A549 (cell line): Measurements from ENCODE around the gene ATP6V1B1.

Experiments
- CHD2 ChIP-seq: fragments of 150-350 bp; IDR thresholded peaks from 2 replicates; pipeline ENCODE4 v1.6.1; 2014; ENCODE audit warnings: low read length; ENCODE audit not compliant: partially characterized antibody
- CTCF ChIP-seq: fragments of >200 bp; sonication (Bioruptor Twin); formaldehyde crosslinking; IDR thresholded peaks from 3 replicates; pipeline ENCODE4 v1.5.1; 2016
- MAFK ChIP-seq: fragments of 450-650 bp; IDR thresholded peaks from 2 replicates; pipeline ENCODE4 v1.6.1; 2014; ENCODE audit not compliant: partially characterized antibody
- MAX ChIP-seq: IDR thresholded peaks from 2 replicates; pipeline ENCODE4 v1.6.1; 2012
- NFE2L2 ChIP-seq: fragments of 150-350 bp; conservative IDR thresholded peaks from 2 replicates; pipeline ENCODE4 v1.6.1; 2014; ENCODE audit warnings: low read length
- NR3C1 ChIP-seq: fragments of >200 bp; sonication (Bioruptor Twin); formaldehyde crosslinking; IDR thresholded peaks from 3 replicates; pipeline ENCODE4 v1.6.1; 2017
- POLR2A ChIP-seq: IDR thresholded peaks from 2 replicates; pipeline ENCODE4 v1.6.1; 2012; ENCODE audit warnings: mild to moderate bottlenecking, low read length
- POLR2AphosphoS2 ChIP-seq: conservative IDR thresholded peaks from 2 replicates; pipeline ENCODE4 v1.6.1; 2012; ENCODE audit warnings: low read length, improper control_type of control experiment, inconsistent platforms
- RAD21 ChIP-seq, 2 experiments: fragments of >200 bp in 1 of 2; sonication (Bioruptor Twin) in 1 of 2; formaldehyde crosslinking in 1 of 2; IDR thresholded peaks in 1 of 2; conservative IDR thresholded peaks in 1 of 2; 2 replicates in 1 of 2; 3 replicates in 1 of 2; pipeline ENCODE4 v1.6.1; 2012 to 2018; ENCODE audit warnings: inconsistent platforms in 1 of 2
- REST ChIP-seq: fragments of 200-600 bp; sonication (generic); IDR thresholded peaks from 2 replicates; pipeline ENCODE4 v1.6.1; 2016; ENCODE audit warnings: antibody characterized with exemption, mild to moderate bottlenecking, moderate library complexity
- RNF2 ChIP-seq: fragments of 200-600 bp; sonication (generic); IDR thresholded peaks from 2 replicates; pipeline ENCODE4 v1.6.1; 2016; ENCODE audit warnings: low read depth, mild to moderate bottlenecking, antibody characterized with exemption, moderate library complexity, borderline replicate concordance
- SMC3 ChIP-seq: fragments of >200 bp; sonication (Bioruptor Twin); formaldehyde crosslinking; IDR thresholded peaks from 3 replicates; pipeline ENCODE4 v1.6.1; 2018; ENCODE audit warnings: inconsistent platforms
- ZFP36 ChIP-seq: fragments of 450-650 bp; IDR thresholded peaks from 2 replicates; pipeline ENCODE4 v1.6.1; 2014; ENCODE audit warnings: borderline replicate concordance; ENCODE audit not compliant: partially characterized antibody

GRCh38 chr2:70975237-70975636 lies 39.5 kb downstream of the ATP6V1B1 start:
- no peak for TF ChIP-seq MAX
- TF ChIP-seq CTCF = no peak
- no peak for TF ChIP-seq POLR2A
- TF ChIP-seq SMC3 = no peak
- TF ChIP-seq CHD2 = no peak
- TF ChIP-seq REST = no peak
- no peak for TF ChIP-seq POLR2AphosphoS2
- TF ChIP-seq RNF2 = no peak
- no peak for TF ChIP-seq NFE2L2
- TF ChIP-seq RAD21 (conservative IDR thresholded peaks at IDR 0.05 in 1 of 2, IDR thresholded peaks at IDR 0.05 in 1 of 2) = no peak
- no peak for TF ChIP-seq ZFP36
- TF ChIP-seq NR3C1 = no peak
- TF ChIP-seq MAFK = no peak
